HepG2 (cell line): ENCODE data around the gene MEIOB. TPM values are rescaled to one million over a fixed set of nuclear protein-coding genes. Genes with fewer than 3 reads are reported as not detected.

Experiments
- ATAC-seq: fragments of 200-7000 bp; cut with Tn5 transposase; 3 replicates; pipeline ENCODE4 v1.9.1; 2020; ENCODE audit warnings: mild to moderate bottlenecking, moderate library complexity
- BruUV-seq: library from RNA; stranded (reverse); fragments of 400-500 nt; replicated peaks from 2 replicates; lab custom pipeline; 2021; lab: Mats Ljungman, UMichigan
- CTCF ChIA-PET: fragments of 300-600 bp; formaldehyde crosslinking; extraction: SDS; loops from one replicate; lab custom pipeline; 2021; ENCODE audit warnings: low total read pairs, inconsistent platforms, low intra/inter-chr PET ratio; lab: Yijun Ruan, JAX
- POLR2A ChIA-PET: fragments of 350-600 bp; sonication (Branson Sonifier 250); formaldehyde crosslinking; loops from one replicate; lab custom pipeline; 2020; ENCODE audit warnings: antibody characterized with exemption, inconsistent platforms; lab: Yijun Ruan, JAX
- DNase-seq: peaks from one replicate; pipeline ENCODE4 v3.0.0-alpha.2; 2015; ENCODE audit warnings: low spot score
- FAIRE-seq: peaks from 3 replicates; lab custom pipeline; 2011; peaks lifted over from hg19 to GRCh38; lab: Jason Lieb, UNC
- H2AFZ ChIP-seq: one replicate; pipeline ENCODE4 v1.6.1; 2011; ENCODE audit warnings: low read length, inconsistent platforms
- H3K27ac ChIP-seq: fragments of 300-600 bp; 3 replicates; pipeline ENCODE4 v1.8.0; 2011; ENCODE audit warnings: mixed run types, mild to moderate bottlenecking, mixed read lengths, low read length, inconsistent platforms; ENCODE audit not compliant: insufficient read depth; ENCODE audit errors: extremely low read length
- H3K27me3 ChIP-seq, 2 experiments: fragments of 200-600 bp in 1 of 2; 2 replicates in 1 of 2; 3 replicates in 1 of 2; pipeline versions ENCODE4 v1.6.0 to v1.8.0; 2011; ENCODE audit warnings: low read length in 2 of 2, mild to moderate bottlenecking in 2 of 2, moderate library complexity in 2 of 2, inconsistent platforms in 1 of 2; ENCODE audit not compliant: insufficient read depth in 2 of 2, control insufficient read depth in 1 of 2
- H3K36me3 ChIP-seq, 2 experiments: fragments of 200-600 bp in 1 of 2; replicated peaks in 1 of 2; 2 replicates in 1 of 2; 3 replicates in 1 of 2; pipeline versions ENCODE4 v1.5.1 to v1.8.0; 2011; ENCODE audit warnings: low read length in 2 of 2, inconsistent platforms in 1 of 2; ENCODE audit not compliant: insufficient read depth in 2 of 2, control insufficient read depth in 1 of 2
- H3K4me1 ChIP-seq: 2 replicates; pipeline ENCODE4 v1.5.1; 2012; ENCODE audit warnings: low read length, inconsistent platforms; ENCODE audit not compliant: insufficient read depth
- H3K4me2 ChIP-seq: 2 replicates; pipeline ENCODE4 v1.6.0; 2011; ENCODE audit warnings: low read depth, low read length, inconsistent platforms
- H3K4me3 ChIP-seq, 3 experiments: fragments of 200-600 bp in 1 of 3; sonication (generic), shearing (Covaris generic) in 1 of 3; replicated peaks in 1 of 3; 2 replicates each; pipeline ENCODE4 v1.5.1; 2011 to 2016; ENCODE audit warnings: low read length in 3 of 3, inconsistent platforms in 2 of 3, low read depth in 2 of 3, mild to moderate bottlenecking in 2 of 3, control low read depth in 1 of 3, mixed read lengths in 1 of 3; ENCODE audit not compliant: insufficient read depth in 1 of 3
- H3K79me2 ChIP-seq: one replicate; pipeline ENCODE4 v1.6.1; 2011; ENCODE audit warnings: low read length, inconsistent platforms; ENCODE audit not compliant: insufficient read depth
- H3K9ac ChIP-seq: 2 replicates; pipeline ENCODE4 v1.6.0; 2011; ENCODE audit warnings: mild to moderate bottlenecking, low read depth, low read length, inconsistent platforms; ENCODE audit not compliant: insufficient read depth
- H3K9me3 ChIP-seq: 2 replicates; pipeline ENCODE4 v1.5.1; 2012; ENCODE audit warnings: mild to moderate bottlenecking, low read length
- H4K20me1 ChIP-seq: 2 replicates; pipeline ENCODE4 v1.6.0; 2011; ENCODE audit warnings: inconsistent platforms, mild to moderate bottlenecking, low read length, moderate library complexity; ENCODE audit not compliant: insufficient read depth
- GLI4 ChIP-seq: sonication (generic); formaldehyde crosslinking; IDR thresholded peaks from 2 replicates; pipeline ENCODE4 v1.5.1; 2020; ENCODE audit warnings: missing genetic modification reagents, mild to moderate bottlenecking, moderate library complexity, borderline replicate concordance
- MXD3 ChIP-seq: IDR thresholded peaks from 2 replicates; pipeline ENCODE4 v1.6.1; 2016; ENCODE audit warnings: mild to moderate bottlenecking, missing biosample characterization, missing genetic modification reagents
- PBX3 ChIP-seq: sonication (generic); formaldehyde crosslinking; IDR thresholded peaks from 2 replicates; pipeline ENCODE4 v1.8.1; 2023; ENCODE audit warnings: missing genetic modification reagents, inconsistent platforms, borderline replicate concordance
- RBFOX2 ChIP-seq: fragments of 200-400 bp; formaldehyde crosslinking; IDR thresholded peaks from 2 replicates; pipeline ENCODE4 v1.6.1; 2017; ENCODE audit warnings: low read depth, mild to moderate bottlenecking, low read length
- WIZ ChIP-seq: sonication (generic); formaldehyde crosslinking; IDR thresholded peaks from 2 replicates; pipeline ENCODE4 v1.5.1; 2020; ENCODE audit warnings: mild to moderate bottlenecking, missing genetic modification reagents
- YY1 ChIP-seq: IDR thresholded peaks from 2 replicates; pipeline ENCODE4 v1.6.1; 2011; ENCODE audit warnings: low read length, low read depth, moderate library complexity, mild to moderate bottlenecking; ENCODE audit not compliant: insufficient read depth, insufficient replicate concordance
- ZNF567 ChIP-seq: sonication (generic); formaldehyde crosslinking; IDR thresholded peaks from 2 replicates; pipeline ENCODE4 v1.8.1; 2023; ENCODE audit warnings: mild to moderate bottlenecking, missing genetic modification reagents, borderline replicate concordance
- WGBS: methylation state at CpG from one replicate; pipeline ENCODE4 v1.1.6; 2017; ENCODE audit warnings: low lambda C conversion rate; 5-methylcytosine and 5-hydroxymethylcytosine counted together
- in situ Hi-C: cut with HindIII; loops from 2 replicates; pipeline ENCODE4 v1.10.0; 2017; ENCODE audit warnings: low pct_unique_long_range_greater_than_20kb; ENCODE audit not compliant: extremely low pct_ligation_motif_present
- intact Hi-C: fragments of 100-400 bp; cut with micrococcal nuclease; formaldehyde crosslinking; loops from one replicate; pipeline ENCODE4 v1.10.0; 2022; ENCODE audit not compliant: unreplicated experiment
- polyA plus RNA-seq, 8 experiments: library from polyadenylated mRNA; depleted of rRNA in 3 of 8; stranded (reverse) in 7 of 8; unstranded in 1 of 8; fragments of >200 nt; fragmentation: Illumina TruSeq in 4 of 8; extraction: Trizol in 4 of 8; gene quantifications; 2 replicates each; pipeline versions ENCODE4 v1.2.1 to v1.2.3, GENCODE V29; 2011 to 2016; ENCODE audit warnings: low read depth in 4 of 8, missing spikeins in 1 of 8, mixed read lengths in 1 of 8; ENCODE audit not compliant: insufficient read depth in 1 of 8
- total RNA-seq, 5 experiments: library from RNA; depleted of rRNA; stranded (reverse); fragments of >200 nt; fragmentation: Illumina TruSeq; extraction: Trizol; gene quantifications; 2 replicates each; pipeline ENCODE4 v1.2.3, GENCODE V29; 2016; ENCODE audit warnings: low read depth in 1 of 5
- TF ChIP-seq, protein P1 (sequence below): sonication (generic); formaldehyde crosslinking; IDR thresholded peaks from 2 replicates; pipeline ENCODE4 v1.4.0; 2020; ENCODE audit warnings: missing genetic modification reagents

Gene MEIOB
- total and polyA plus RNA-seq, 2 of the 13 experiments (the other 11 are each of a cell fraction or from before 2014, with no cell fraction given), result 0.17 TPM; not detected in 1

DNA sequence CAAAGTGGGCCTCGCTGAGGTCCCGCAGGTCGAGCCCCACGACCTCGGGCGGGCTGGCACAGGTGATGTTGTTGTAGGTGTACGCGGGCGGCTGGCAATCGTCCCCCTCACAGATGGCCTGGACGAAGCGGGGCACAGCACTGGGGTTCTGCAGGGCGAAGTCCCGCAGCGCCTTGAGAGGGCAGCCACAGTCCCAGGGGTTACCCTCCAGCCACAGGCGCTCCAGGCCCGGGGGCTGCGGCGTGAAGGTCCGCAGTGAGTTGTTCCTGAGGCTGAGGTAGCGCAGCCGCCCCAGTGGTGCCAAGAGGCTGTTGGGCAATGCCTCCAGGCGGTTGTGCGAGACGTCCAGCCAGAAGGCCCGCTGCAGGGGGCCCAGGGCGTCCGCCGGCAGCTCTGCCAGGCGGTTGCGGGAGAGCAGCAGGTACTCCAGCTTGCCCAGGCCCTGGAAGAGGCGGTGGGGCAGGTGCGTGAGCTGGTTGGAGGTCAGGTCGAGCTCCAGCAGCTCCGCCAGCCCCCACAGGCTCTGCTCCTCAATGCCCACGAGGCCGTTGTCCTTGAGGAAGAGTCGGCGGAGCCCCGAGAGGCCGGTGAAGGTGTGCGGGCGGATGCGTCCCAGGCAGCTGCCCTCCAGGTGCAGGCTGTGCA is 81.2 kb downstream of the MEIOB start:
- Histone ChIP-seq H3K79me2 (peaks cover 3% of the 10 kb centered on the region), H3K27me3 (no peaks in the 10 kb centered on the region), H4K20me1 (no peaks in the 10 kb centered on the region), H3K36me3 (peaks cover 4 to 7% of the 10 kb centered on the region in 2 experiments; a peak in 3 of 5 replicates), H3K9ac (no peak overlapping the region), H3K9me3 (no peaks in the 10 kb centered on the region), H3K4me1 (peaks cover 25% of the 10 kb centered on the region), H3K4me2 (no peak overlapping the region), H3K27ac (no peak overlapping the region), H3K4me3 (no peak overlapping the region), H2AFZ (no peak overlapping the region)
- intact Hi-C loops, result no loop called here
- peak; percentile 41; the same call in 1 of the 2 replicates for TF ChIP-seq RBFOX2
- TF ChIP-seq ZNF567 (CRISPR knock-in tag), result no peak
- FAIRE-seq (no peak), ATAC-seq (no peak), DNase-seq (no peak)
- no TSS peak for BruUV-seq
- in situ Hi-C loops, result no loop called here
- ChIA-PET POLR2A (interaction anchor here (5.5 kb wide), 1 partner anchor 8 kb away, joined by 57 read pairs; the partner anchor contains the start of genes NUBP2 and SPSB3), CTCF (no interaction called here)
- 100% methylated on average over 15 of the region's 44 CpGs for WGBS

DNA sequence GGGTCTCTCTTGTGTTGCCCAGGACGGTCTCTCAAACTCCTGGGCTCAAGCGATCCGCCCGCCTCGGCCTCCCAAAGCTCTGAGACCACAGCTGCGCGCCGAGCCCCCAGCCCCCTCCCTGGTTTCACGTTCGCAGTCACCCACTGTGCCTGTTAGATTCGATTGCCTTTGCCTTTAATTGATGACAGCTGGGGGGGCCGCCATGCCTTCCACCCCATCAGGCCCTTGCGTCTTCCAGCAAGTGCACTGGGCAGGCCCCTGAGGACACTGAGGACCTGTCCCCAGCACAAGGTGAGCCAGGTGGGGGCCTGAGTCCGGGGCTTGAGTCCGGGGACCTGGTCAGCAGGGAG is 81.7 kb downstream of the MEIOB start:
- Histone ChIP-seq H3K9ac (no peak overlapping the region), H3K4me2 (no peak overlapping the region), H3K27ac (no peak overlapping the region), H4K20me1 (no peaks in the 10 kb centered on the region), H3K4me3 (no peak overlapping the region), H3K79me2 (peaks cover 8% of the 10 kb centered on the region), H3K9me3 (no peaks in the 10 kb centered on the region), H3K36me3 (peaks cover 4 to 7% of the 10 kb centered on the region in 2 experiments; a peak in 3 of 5 replicates), H3K4me1 (peaks cover 21% of the 10 kb centered on the region), H3K27me3 (no peaks in the 10 kb centered on the region), H2AFZ (no peak overlapping the region)
- ATAC-seq (no peak), FAIRE-seq (no peak), DNase-seq (no peak)
- BruUV-seq, result no TSS peak
- ChIA-PET POLR2A (no interaction called here), CTCF (no interaction called here)
- in situ Hi-C loops (no loop called here), intact Hi-C loops (no loop called here)
- 94% methylated on average over 15 of the region's 15 CpGs for WGBS
- TF ChIP-seq, protein P1, sequence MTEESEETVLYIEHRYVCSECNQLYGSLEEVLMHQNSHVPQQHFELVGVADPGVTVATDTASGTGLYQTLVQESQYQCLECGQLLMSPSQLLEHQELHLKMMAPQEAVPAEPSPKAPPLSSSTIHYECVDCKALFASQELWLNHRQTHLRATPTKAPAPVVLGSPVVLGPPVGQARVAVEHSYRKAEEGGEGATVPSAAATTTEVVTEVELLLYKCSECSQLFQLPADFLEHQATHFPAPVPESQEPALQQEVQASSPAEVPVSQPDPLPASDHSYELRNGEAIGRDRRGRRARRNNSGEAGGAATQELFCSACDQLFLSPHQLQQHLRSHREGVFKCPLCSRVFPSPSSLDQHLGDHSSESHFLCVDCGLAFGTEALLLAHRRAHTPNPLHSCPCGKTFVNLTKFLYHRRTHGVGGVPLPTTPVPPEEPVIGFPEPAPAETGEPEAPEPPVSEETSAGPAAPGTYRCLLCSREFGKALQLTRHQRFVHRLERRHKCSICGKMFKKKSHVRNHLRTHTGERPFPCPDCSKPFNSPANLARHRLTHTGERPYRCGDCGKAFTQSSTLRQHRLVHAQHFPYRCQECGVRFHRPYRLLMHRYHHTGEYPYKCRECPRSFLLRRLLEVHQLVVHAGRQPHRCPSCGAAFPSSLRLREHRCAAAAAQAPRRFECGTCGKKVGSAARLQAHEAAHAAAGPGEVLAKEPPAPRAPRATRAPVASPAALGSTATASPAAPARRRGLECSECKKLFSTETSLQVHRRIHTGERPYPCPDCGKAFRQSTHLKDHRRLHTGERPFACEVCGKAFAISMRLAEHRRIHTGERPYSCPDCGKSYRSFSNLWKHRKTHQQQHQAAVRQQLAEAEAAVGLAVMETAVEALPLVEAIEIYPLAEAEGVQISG (CRISPR knock-in tag), result no peak
- TF ChIP-seq YY1 (no peak), MXD3 (CRISPR knock-in tag) (no peak), GLI4 (CRISPR knock-in tag) (no peak), WIZ (CRISPR knock-in tag) (no peak), PBX3 (no peak)
